Tibial artery (tissue), 4 donors: ENCODE results near the gene MAP7.
A peak's percentile ranks its signal among the peaks of the same experiment; 100 is the strongest.

Source experiments
- DNase-seq, 2 donors: peaks; one replicate each; pipeline ENCODE4 v3.0.0-alpha.2; 2019
- H3K27ac ChIP-seq, 2 donors: fragments of 200-600 bp; sonication (generic) in 1 of 2; 1 replicate in 1 of 2; 2 replicates in 1 of 2; pipeline ENCODE4 v1.5.1; 2018 to 2019; ENCODE audit warnings: mild to moderate bottlenecking in 1 of 2
- H3K27me3 ChIP-seq, 2 donors: fragments of 200-600 bp; sonication (generic) in 1 of 2; one replicate each; pipeline versions ENCODE4 v1.5.1 to v1.6.0; 2016 to 2019
- H3K36me3 ChIP-seq, 3 donors: fragments of 200-600 bp; sonication (generic) in 2 of 3; one replicate each; pipeline ENCODE4 v1.5.1; 2016 to 2019; ENCODE audit warnings: mild to moderate bottlenecking in 2 of 3
- H3K4me1 ChIP-seq, 4 donors: fragments of 200-600 bp; sonication (generic) in 2 of 4; 1 replicate in 3 of 4; 2 replicates in 1 of 4; pipeline ENCODE4 v1.5.1; 2016 to 2019
- H3K4me3 ChIP-seq, 2 donors: fragments of 200-600 bp; sonication (generic) in 1 of 2; 1 replicate in 1 of 2; 2 replicates in 1 of 2; pipeline ENCODE4 v1.5.1; 2018 to 2019; ENCODE audit warnings: mild to moderate bottlenecking in 2 of 2
- H3K9me3 ChIP-seq, 3 donors: fragments of 200-600 bp; sonication (generic) in 1 of 3; one replicate each; pipeline ENCODE4 v1.5.1; 2016 to 2019
- CTCF ChIP-seq, 2 experiments: fragments of 200-600 bp in 1 of 2; fragments of 450-650 bp in 1 of 2; IDR thresholded peaks; one replicate each; pipeline ENCODE4 v1.5.1; 2017 to 2019; ENCODE audit warnings: antibody characterized with exemption in 2 of 2, mild to moderate bottlenecking in 1 of 2, moderate library complexity in 1 of 2
- intact Hi-C: fragments of 100-400 bp; cut with DNase I; formaldehyde crosslinking; loops from one replicate; pipeline ENCODE4 v1.15.0; 2023; ENCODE audit warnings: low total_unique reads

Gene MAP7

GRCh38 chr6:136421537-136422158 lies 128.6 kb downstream of the MAP7 start:
- no peak for TF ChIP-seq CTCF (IDR thresholded peaks at IDR 0.05)
- intact Hi-C loops = no loop called here
- Histone ChIP-seq H3K36me3 (peaks cover 0 to 6% (median 0%) of the 10 kb centered on the region in 3 donors), H3K9me3 (no peaks in the 10 kb centered on the region), H3K4me3 (no peak overlapping the region), H3K27ac (no peak overlapping the region), H3K4me1 (no peaks in the 10 kb centered on the region), H3K27me3 (no peaks in the 10 kb centered on the region)
- no peak for DNase-seq

GRCh38 chr6:136420853-136421252 lies 129.4 kb downstream of the MAP7 start:
- no peak overlapping the region for H3K4me3 ChIP-seq
- no peak overlapping the region for H3K27ac ChIP-seq
- H3K36me3 ChIP-seq = peaks cover 0 to 6% (median 0%) of the 10 kb centered on the region in 3 donors
- intact Hi-C loops = no loop called here
- no peak for TF ChIP-seq CTCF (IDR thresholded peaks at IDR 0.05)
- H3K9me3 ChIP-seq = no peaks in the 10 kb centered on the region
- no peaks in the 10 kb centered on the region for H3K27me3 ChIP-seq
- DNase-seq = no peak
- H3K4me1 ChIP-seq = no peaks in the 10 kb centered on the region

GRCh38 chr6:136415351-136416007 lies 134.7 kb downstream of the MAP7 start:
- Histone ChIP-seq H3K27me3 (no peaks in the 10 kb centered on the region), H3K9me3 (no peaks in the 10 kb centered on the region), H3K4me1 (peaks cover 0 to 5% (median under 1%) of the 10 kb centered on the region in 4 donors), H3K36me3 (no peaks in the 10 kb centered on the region), H3K27ac (no peak overlapping the region), H3K4me3 (no peak overlapping the region)
- TF ChIP-seq CTCF (IDR thresholded peaks at IDR 0.05) = no peak
- peak in 1 of 2 donors; percentile 44 for DNase-seq
- intact Hi-C loops = no loop called here

GRCh38 chr6:136412410-136412809 lies 137.8 kb downstream of the MAP7 start:
- H3K4me3 ChIP-seq = no peak overlapping the region
- H3K4me1 ChIP-seq = peaks cover 0 to 21% (median 4%) of the 10 kb centered on the region in 4 donors
- no peaks in the 10 kb centered on the region for H3K27me3 ChIP-seq
- no peak for TF ChIP-seq CTCF (IDR thresholded peaks at IDR 0.05)
- no peak overlapping the region for H3K27ac ChIP-seq
- H3K36me3 ChIP-seq = no peaks in the 10 kb centered on the region
- H3K9me3 ChIP-seq = no peaks in the 10 kb centered on the region
- intact Hi-C loops = no loop called here
- no peak for DNase-seq

- intact Hi-C loops = no loop called here
- DNase-seq = no peak
- Histone ChIP-seq H3K4me3 (no peak overlapping the region), H3K9me3 (no peaks in the 10 kb centered on the region), H3K36me3 (no peaks in the 10 kb centered on the region), H3K4me1 (peaks cover 0 to 22% (median 4%) of the 10 kb centered on the region in 4 donors), H3K27ac (no peak overlapping the region), H3K27me3 (no peaks in the 10 kb centered on the region)
- no peak for TF ChIP-seq CTCF (IDR thresholded peaks at IDR 0.05)
Measured at GRCh38 chr6:136411453-136412354, 138.5 kb downstream of the MAP7 start.
